Sigmoid colon (tissue), 7 donors: ENCODE measurements around the gene SERPINB1. TPM values are rescaled to one million over a fixed set of nuclear protein-coding genes. Genes with fewer than 3 reads are reported as not detected.

ENCODE experiments used
- DNase-seq: peaks from one replicate; pipeline ENCODE4 v3.0.0-alpha.2; 2019
- H3K27ac ChIP-seq, 4 donors: fragments of 200-600 bp; sonication (generic); one replicate each; pipeline ENCODE4 v1.5.1; 2016 to 2019; ENCODE audit warnings: mild to moderate bottlenecking in 1 of 4
- H3K27me3 ChIP-seq, 3 donors: fragments of 200-600 bp; sonication (generic); one replicate each; pipeline ENCODE4 v1.5.1; 2019; ENCODE audit warnings: mild to moderate bottlenecking in 1 of 3
- H3K36me3 ChIP-seq, 4 donors: fragments of 200-600 bp; sonication (generic); one replicate each; pipeline ENCODE4 v1.5.1; 2016 to 2019
- H3K4me1 ChIP-seq, 4 donors: fragments of 200-600 bp; sonication (generic); one replicate each; pipeline ENCODE4 v1.5.1; 2017 to 2019
- H3K4me3 ChIP-seq, 4 donors: fragments of 200-600 bp; sonication (generic); one replicate each; pipeline ENCODE4 v1.5.1; 2017 to 2019; ENCODE audit warnings: mild to moderate bottlenecking in 2 of 4, moderate library complexity in 1 of 4
- H3K9me3 ChIP-seq, 4 donors: fragments of 200-600 bp in 3 of 4; sonication (generic) in 3 of 4; one replicate each; pipeline versions ENCODE4 v1.5.1 to v1.6.1; 2013 to 2019
- EP300 ChIP-seq, 4 donors: sonication (generic); formaldehyde crosslinking; IDR thresholded peaks; one replicate each; pipeline ENCODE4 v1.6.1; 2017; ENCODE audit warnings: antibody characterized with exemption in 4 of 4
- POLR2A ChIP-seq, 2 donors: fragments of 450-650 bp; IDR thresholded peaks; one replicate each; pipeline ENCODE4 v1.6.1; 2016; ENCODE audit warnings: antibody characterized with exemption in 2 of 2, mild to moderate bottlenecking in 2 of 2, moderate library complexity in 2 of 2
- POLR2AphosphoS5 ChIP-seq, 4 donors: sonication (generic); formaldehyde crosslinking; IDR thresholded peaks; one replicate each; pipeline ENCODE4 v1.6.1; 2017; ENCODE audit warnings: antibody characterized with exemption in 4 of 4
- WGBS, 2 donors: extraction: QIAGEN DNeasy Blood & Tissue Kit; methylation state at CpG; one replicate each; pipeline ENCODE4 v1.1.7; 2013; 5-methylcytosine and 5-hydroxymethylcytosine counted together
- intact Hi-C: fragments of 100-400 bp; cut with DNase I; formaldehyde crosslinking; loops from one replicate; pipeline ENCODE4 v1.15.1; 2023
- polyA plus RNA-seq, 3 donors: library from polyadenylated mRNA; stranded (reverse); fragments of 200-250 nt; gene quantifications; one replicate each; pipeline ENCODE4 v1.2.3, GENCODE V29; 2013
- total RNA-seq, 4 donors: library from RNA; depleted of rRNA; stranded (reverse); fragments of >200 nt; gene quantifications; one replicate each; pipeline ENCODE4 v1.1.0, GENCODE V29; 2016
- TF ChIP-seq, protein P1 (sequence below), 4 experiments: fragments of 450-650 bp in 3 of 4; fragments of 200-600 bp in 1 of 4; IDR thresholded peaks; one replicate each; pipeline ENCODE4 v1.5.1; 2016 to 2019; ENCODE audit warnings: antibody characterized with exemption in 4 of 4, mild to moderate bottlenecking in 3 of 4, moderate library complexity in 2 of 4
- donor health status: healthy with polysubstance abuse.
- donor health status: Bipolar disorder and iron deficiency.
- donor health status: healthy.

The SERPINB1 gene
- total and polyA plus RNA-seq, 7 donors: 19.6 to 230 (median 88.0) TPM

DNA sequence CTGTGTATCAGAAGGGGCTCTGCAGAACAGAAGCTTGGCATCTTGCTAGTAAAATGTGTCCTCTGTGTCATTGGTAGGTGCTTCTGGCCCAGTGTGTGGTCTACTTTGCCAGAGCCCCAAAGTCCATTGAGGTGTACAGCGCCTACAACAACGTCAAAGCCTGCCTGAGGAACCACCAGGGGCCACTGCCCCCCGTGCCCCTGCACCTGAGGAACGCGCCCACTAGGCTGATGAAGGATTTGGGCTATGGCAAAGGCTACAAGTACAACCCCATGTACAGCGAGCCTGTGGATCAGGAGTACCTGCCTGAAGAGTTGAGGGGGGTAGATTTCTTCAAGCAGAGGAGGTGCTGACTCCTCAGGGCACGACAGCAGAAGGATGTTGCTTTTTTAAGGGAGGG is 56.7 kb downstream of the SERPINB1 start:
- WGBS, 2 donors: 93 to 94% methylated on average over 7 of the region's 7 CpGs
- Histone ChIP-seq H3K4me3 (no peak overlapping the region), H3K9me3 (no peaks in the 10 kb centered on the region), H3K36me3 (peaks cover 3 to 48% (median 9%) of the 10 kb centered on the region in 4 donors), H3K27me3 (no peaks in the 10 kb centered on the region), H3K4me1 (peaks cover 0 to 10% (median 4%) of the 10 kb centered on the region in 4 donors), H3K27ac (no peak overlapping the region)
- TF ChIP-seq POLR2A (IDR thresholded peaks at IDR 0.05) (no peak), EP300 (IDR thresholded peaks at IDR 0.05) (no peak), POLR2AphosphoS5 (IDR thresholded peaks at IDR 0.05) (no peak)
- TF ChIP-seq, protein P1, sequence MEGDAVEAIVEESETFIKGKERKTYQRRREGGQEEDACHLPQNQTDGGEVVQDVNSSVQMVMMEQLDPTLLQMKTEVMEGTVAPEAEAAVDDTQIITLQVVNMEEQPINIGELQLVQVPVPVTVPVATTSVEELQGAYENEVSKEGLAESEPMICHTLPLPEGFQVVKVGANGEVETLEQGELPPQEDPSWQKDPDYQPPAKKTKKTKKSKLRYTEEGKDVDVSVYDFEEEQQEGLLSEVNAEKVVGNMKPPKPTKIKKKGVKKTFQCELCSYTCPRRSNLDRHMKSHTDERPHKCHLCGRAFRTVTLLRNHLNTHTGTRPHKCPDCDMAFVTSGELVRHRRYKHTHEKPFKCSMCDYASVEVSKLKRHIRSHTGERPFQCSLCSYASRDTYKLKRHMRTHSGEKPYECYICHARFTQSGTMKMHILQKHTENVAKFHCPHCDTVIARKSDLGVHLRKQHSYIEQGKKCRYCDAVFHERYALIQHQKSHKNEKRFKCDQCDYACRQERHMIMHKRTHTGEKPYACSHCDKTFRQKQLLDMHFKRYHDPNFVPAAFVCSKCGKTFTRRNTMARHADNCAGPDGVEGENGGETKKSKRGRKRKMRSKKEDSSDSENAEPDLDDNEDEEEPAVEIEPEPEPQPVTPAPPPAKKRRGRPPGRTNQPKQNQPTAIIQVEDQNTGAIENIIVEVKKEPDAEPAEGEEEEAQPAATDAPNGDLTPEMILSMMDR (IDR thresholded peaks at IDR 0.05): no peak
- no peak for DNase-seq
- intact Hi-C loops: no loop called here

DNA sequence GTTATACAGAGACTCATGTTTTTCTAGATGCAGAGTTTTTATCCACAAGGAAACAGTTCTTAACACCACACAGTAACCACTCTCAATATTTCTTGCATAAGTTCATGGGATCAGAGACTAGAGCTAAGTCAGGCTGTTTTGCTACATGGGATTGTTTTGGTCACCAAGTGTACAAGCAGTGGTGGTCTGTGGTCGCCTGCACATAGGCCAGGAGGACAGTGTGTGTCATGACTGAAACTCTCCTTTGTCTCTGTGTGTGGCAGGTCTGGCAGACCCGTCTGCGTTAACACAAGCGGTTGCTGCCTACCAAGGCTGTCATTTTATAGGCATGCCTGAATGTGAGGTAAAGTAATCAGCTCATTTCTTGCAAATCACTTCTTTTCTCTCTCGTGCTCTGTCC is 57.6 kb downstream of the SERPINB1 start:
- no peaks in the 10 kb centered on the region for H3K9me3 ChIP-seq
- WGBS, 2 donors: 77 to 81% methylated on average over 5 of the region's 5 CpGs
- peaks cover 0 to 9% (median 0%) of the 10 kb centered on the region in 4 donors for H3K4me1 ChIP-seq
- peaks cover 5 to 57% (median 14%) of the 10 kb centered on the region in 4 donors for H3K36me3 ChIP-seq
- no peaks in the 10 kb centered on the region for H3K27me3 ChIP-seq
- no peak for DNase-seq
- TF ChIP-seq POLR2A (IDR thresholded peaks at IDR 0.05) (no peak), EP300 (IDR thresholded peaks at IDR 0.05) (no peak), POLR2AphosphoS5 (IDR thresholded peaks at IDR 0.05) (no peak)
- TF ChIP-seq, protein P1 (IDR thresholded peaks at IDR 0.05): no peak
- no peak overlapping the region for H3K4me3 ChIP-seq
- intact Hi-C loops: no loop called here
- H3K27ac ChIP-seq: no peak overlapping the region

DNA sequence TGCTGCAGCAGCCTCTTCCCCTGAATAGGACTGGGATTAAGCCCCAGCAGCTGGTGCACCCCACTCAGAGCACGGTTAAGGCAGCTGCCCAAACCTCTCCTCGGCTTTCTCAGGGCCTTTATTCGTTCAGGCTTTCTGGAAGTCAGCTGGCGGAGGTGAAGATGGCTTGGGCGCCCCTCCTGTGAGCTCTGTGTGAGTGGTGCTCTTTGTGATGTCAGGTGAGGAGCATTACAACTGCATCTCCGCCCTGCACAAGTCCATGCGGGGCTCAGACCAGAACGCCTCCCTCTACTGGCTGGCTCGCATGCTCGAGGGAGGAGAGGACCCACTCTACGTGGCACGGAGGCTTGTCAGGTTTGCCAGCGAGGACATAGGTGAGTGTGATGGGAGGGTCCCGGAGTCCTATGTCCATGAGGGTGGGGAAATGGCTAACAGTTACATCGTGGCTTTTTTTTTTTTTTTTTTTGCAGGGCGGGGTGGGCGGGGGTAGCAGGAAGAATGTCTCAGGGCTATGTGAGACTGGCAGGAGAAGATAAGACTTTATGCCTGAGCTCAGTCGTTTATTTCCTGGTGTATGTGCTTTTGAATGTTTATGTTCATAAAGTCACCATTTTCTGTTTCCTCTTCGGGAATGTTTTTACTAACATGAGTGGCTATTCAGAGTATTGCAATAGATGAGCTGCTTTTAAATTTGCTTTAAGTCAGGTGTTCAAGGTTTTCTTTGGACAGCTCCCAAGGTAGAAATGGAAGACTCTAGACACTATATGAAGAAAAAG is 58.3 kb downstream of the SERPINB1 start:
- no peaks in the 10 kb centered on the region for H3K9me3 ChIP-seq
- no peaks in the 10 kb centered on the region for H3K27me3 ChIP-seq
- peaks cover 0 to 9% (median 0%) of the 10 kb centered on the region in 4 donors for H3K4me1 ChIP-seq
- TF ChIP-seq POLR2AphosphoS5 (IDR thresholded peaks at IDR 0.05): no peak
- TF ChIP-seq, protein P1 (IDR thresholded peaks at IDR 0.05): no peak
- no peak for TF ChIP-seq POLR2A (IDR thresholded peaks at IDR 0.05)
- TF ChIP-seq EP300 (IDR thresholded peaks at IDR 0.05): no peak
- peaks cover 5 to 59% (median 14%) of the 10 kb centered on the region in 4 donors for H3K36me3 ChIP-seq
- intact Hi-C loops: no loop called here
- DNase-seq: no peak
- WGBS, 2 donors: 31 to 46% methylated on average over 19 of the region's 19 CpGs
- H3K27ac ChIP-seq: no peak overlapping the region
- H3K4me3 ChIP-seq: no peak overlapping the region

DNA sequence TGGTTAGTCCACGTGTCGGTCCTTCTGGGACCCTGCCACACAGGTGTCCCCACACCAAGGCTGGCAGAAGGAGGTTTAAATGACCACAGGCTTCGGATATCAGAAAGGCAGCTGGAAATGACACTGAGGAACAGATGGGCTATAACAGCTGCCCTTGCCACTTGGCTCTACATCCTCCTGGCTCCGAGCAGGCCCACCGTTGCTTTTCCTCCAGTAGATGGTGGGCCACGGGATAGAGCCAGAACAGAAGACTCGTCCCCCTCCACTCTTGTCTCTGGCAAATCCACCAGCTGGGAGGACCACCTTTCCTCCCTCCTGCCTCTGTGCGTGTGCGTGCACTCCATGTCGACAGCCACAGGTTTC is 58.9 kb downstream of the SERPINB1 start:
- H3K27me3 ChIP-seq: no peaks in the 10 kb centered on the region
- no peak overlapping the region for H3K4me3 ChIP-seq
- 77 to 87% methylated on average over 10 of the region's 10 CpGs for WGBS, 2 donors
- TF ChIP-seq, protein P1 (IDR thresholded peaks at IDR 0.05): no peak
- TF ChIP-seq EP300 (IDR thresholded peaks at IDR 0.05): no peak
- TF ChIP-seq POLR2AphosphoS5 (IDR thresholded peaks at IDR 0.05): no peak
- TF ChIP-seq POLR2A (IDR thresholded peaks at IDR 0.05): no peak
- no peak for DNase-seq
- H3K4me1 ChIP-seq: peaks cover 0 to 14% (median 0%) of the 10 kb centered on the region in 4 donors
- no peaks in the 10 kb centered on the region for H3K9me3 ChIP-seq
- peaks cover 5 to 57% (median 14%) of the 10 kb centered on the region in 4 donors for H3K36me3 ChIP-seq
- intact Hi-C loops: no loop called here
- H3K27ac ChIP-seq: no peak overlapping the region
